Measurements from ENCODE around the gene RANBP9. TPM values are rescaled to one million over a fixed set of nuclear protein-coding genes. Genes with fewer than 3 reads are reported as not detected.

Gene RANBP9
- total RNA-seq, 1 donor from 2014 or later, result 39.1 TPM

DNA sequence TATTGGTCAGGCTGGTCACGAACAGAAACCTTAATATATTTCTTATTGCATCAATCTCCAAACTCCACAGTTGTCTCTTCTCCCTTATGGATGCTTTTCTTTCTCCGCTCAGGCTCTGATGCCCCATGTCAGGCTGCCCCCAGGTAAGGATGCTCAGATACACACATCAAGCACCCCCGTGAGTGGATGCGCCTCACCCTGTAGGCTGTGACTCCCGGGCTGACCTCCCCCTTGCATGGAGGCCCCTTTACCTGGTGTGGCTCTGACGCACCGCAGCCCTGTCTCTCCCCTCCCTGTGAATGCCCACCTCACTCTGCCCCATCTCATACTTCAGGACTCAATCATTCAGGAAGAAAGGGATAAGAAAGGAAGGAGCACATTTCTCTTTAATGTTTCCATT lies 19.1 kb upstream of the RANBP9 start:
- no peaks in the 10 kb centered on the region for H3K9me3 ChIP-seq (ENCODE audit: control insufficient read depth in 3 of 3, low read length in 3 of 3)
- H3K9ac ChIP-seq (ENCODE audit: low read depth in 1 of 3, low read length in 3 of 3), result no peak overlapping the region
- H3K27me3 ChIP-seq (ENCODE audit: control insufficient read depth in 3 of 3, insufficient read depth in 3 of 3, low read length in 3 of 3), result no peaks in the 10 kb centered on the region
- peaks cover 5 to 10% (median 8%) of the 10 kb centered on the region in 3 donors for H3K4me1 ChIP-seq (ENCODE audit: control insufficient read depth in 3 of 3, insufficient read depth in 3 of 3, low read length in 3 of 3)
- H3K27ac ChIP-seq (ENCODE audit: low read depth, low read length), result no peak overlapping the region
- no peak overlapping the region for H3K4me3 ChIP-seq (ENCODE audit: low read length in 3 of 3)
- H3K36me3 ChIP-seq (ENCODE audit: control insufficient read depth in 3 of 3, insufficient read depth in 3 of 3, low read length in 3 of 3), result no peaks in the 10 kb centered on the region

DNA sequence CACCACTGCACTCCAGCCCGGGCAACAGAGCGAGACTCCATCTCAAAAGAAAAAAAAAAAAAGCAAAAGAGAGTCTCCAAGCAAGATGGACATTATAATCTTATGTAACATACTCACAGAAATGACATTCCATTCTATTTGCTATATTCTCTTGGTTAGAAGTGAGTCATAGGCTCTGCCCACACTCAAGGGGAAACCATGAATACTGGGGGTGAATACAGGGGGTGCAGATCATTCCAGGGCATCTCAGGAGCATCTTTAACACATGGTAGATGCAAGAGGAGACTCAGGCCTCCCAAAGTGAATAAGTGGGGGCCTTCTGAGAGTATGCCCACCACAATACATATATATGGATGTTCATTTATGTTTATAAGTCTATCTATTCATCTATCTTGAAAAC lies 18.3 kb upstream of the RANBP9 start:
- Histone ChIP-seq H3K9ac (ENCODE audit: low read depth in 1 of 3, low read length in 3 of 3) (no peak overlapping the region), H3K9me3 (ENCODE audit: control insufficient read depth in 3 of 3, low read length in 3 of 3) (no peaks in the 10 kb centered on the region), H3K36me3 (ENCODE audit: control insufficient read depth in 3 of 3, insufficient read depth in 3 of 3, low read length in 3 of 3) (no peaks in the 10 kb centered on the region), H3K27ac (ENCODE audit: low read depth, low read length) (no peak overlapping the region), H3K4me3 (ENCODE audit: low read length in 3 of 3) (no peak overlapping the region), H3K4me1 (ENCODE audit: control insufficient read depth in 3 of 3, insufficient read depth in 3 of 3, low read length in 3 of 3) (peaks cover 5 to 10% (median 8%) of the 10 kb centered on the region in 3 donors), H3K27me3 (ENCODE audit: control insufficient read depth in 3 of 3, insufficient read depth in 3 of 3, low read length in 3 of 3) (no peaks in the 10 kb centered on the region)

DNA sequence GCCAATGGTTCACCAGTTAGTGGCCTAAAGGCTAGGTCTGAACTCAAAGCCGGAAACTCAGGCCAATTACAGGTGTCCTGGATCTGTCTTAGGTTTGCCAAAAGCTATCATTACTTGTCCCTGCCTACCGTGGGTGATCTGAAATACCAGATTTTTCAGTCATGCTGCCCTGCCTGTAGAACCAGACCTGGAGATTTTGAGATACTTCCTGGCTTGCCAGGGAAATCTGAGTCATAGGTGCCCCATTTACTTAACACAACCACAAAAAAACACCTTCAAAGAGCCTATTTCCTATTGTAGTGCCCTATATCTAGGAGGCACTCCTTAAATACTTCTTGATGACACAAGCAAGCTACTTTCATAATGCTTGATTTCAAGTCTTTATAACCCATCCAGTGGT lies 13.9 kb upstream of the RANBP9 start:
- Histone ChIP-seq H3K9ac (ENCODE audit: low read depth in 1 of 3, low read length in 3 of 3) (no peak overlapping the region), H3K9me3 (ENCODE audit: control insufficient read depth in 3 of 3, low read length in 3 of 3) (no peaks in the 10 kb centered on the region), H3K27ac (ENCODE audit: low read depth, low read length) (no peak overlapping the region), H3K27me3 (ENCODE audit: control insufficient read depth in 3 of 3, insufficient read depth in 3 of 3, low read length in 3 of 3) (no peaks in the 10 kb centered on the region), H3K4me3 (ENCODE audit: low read length in 3 of 3) (no peak overlapping the region), H3K4me1 (ENCODE audit: control insufficient read depth in 3 of 3, insufficient read depth in 3 of 3, low read length in 3 of 3) (no peaks in the 10 kb centered on the region), H3K36me3 (ENCODE audit: control insufficient read depth in 3 of 3, insufficient read depth in 3 of 3, low read length in 3 of 3) (no peaks in the 10 kb centered on the region)

DNA sequence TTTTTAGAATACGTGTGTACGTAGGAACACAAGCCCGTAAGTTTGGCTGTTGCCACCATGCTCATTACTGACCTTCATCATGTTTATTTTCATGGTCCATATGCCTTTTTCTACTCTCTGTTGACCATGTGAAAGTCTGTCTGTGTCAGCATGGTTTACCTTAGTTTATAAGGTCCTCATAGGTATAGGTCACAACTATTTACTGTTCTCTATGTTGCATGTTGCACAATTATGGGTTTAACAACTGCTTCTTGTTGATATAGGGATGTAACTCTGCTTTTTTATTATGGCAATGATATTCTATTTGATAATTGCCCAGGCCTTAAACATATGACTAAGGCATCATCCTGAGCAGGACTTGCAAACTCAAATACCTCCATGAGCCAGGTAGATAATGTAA lies 13.4 kb upstream of the RANBP9 start:
- H3K9ac ChIP-seq (ENCODE audit: low read depth in 1 of 3, low read length in 3 of 3), result no peak overlapping the region

DNA sequence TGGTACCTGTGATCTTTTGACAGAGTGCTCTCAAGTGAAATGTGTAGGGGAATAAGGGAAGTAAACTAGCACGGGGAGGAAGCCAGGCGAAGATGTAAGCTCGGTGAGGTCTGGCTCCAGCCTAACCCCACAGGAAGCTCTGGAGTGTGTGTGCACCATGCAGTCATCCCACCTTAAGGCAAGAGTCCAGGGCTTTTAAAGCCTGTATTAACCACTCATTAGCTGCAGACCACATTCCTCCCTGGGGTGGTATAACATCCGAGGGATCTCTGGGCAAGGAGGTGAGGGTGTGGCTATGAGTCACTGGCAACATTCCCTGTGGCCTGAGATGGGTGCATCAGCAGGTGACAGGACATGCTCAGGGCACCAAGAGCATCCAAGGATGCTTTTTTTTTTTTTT lies 12.5 kb upstream of the RANBP9 start:
- no peak overlapping the region for H3K9ac ChIP-seq (ENCODE audit: low read depth in 1 of 3, low read length in 3 of 3)

More for the DNA sequence above, 13.4 kb upstream of the RANBP9 start:
- Histone ChIP-seq H3K36me3 (ENCODE audit: control insufficient read depth in 3 of 3, insufficient read depth in 3 of 3, low read length in 3 of 3) (no peaks in the 10 kb centered on the region), H3K27me3 (ENCODE audit: control insufficient read depth in 3 of 3, insufficient read depth in 3 of 3, low read length in 3 of 3) (no peaks in the 10 kb centered on the region), H3K27ac (ENCODE audit: low read depth, low read length) (no peak overlapping the region), H3K4me1 (ENCODE audit: control insufficient read depth in 3 of 3, insufficient read depth in 3 of 3, low read length in 3 of 3) (no peaks in the 10 kb centered on the region), H3K9me3 (ENCODE audit: control insufficient read depth in 3 of 3, low read length in 3 of 3) (no peaks in the 10 kb centered on the region), H3K4me3 (ENCODE audit: low read length in 3 of 3) (no peak overlapping the region)

DNA sequence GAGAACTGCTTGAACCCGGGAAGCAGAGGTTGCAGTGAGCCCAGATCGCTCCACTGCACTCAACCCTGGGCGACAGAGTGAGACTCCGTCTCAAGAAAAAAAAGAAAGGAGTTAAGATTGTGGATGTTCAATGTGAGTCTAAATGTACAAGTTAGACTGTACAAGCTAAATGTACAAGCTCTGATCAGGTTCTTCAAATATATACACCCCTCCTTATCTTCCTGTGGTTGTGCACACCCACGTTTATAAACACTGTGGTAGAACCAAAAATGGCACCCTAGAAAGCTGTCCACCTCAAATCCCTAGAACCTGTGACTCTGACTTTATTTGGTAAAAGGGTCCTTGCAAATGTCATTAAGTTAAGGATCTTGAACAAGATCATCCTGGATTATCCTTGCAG lies 11.2 kb upstream of the RANBP9 start:
- Histone ChIP-seq H3K4me1 (ENCODE audit: control insufficient read depth in 3 of 3, insufficient read depth in 3 of 3, low read length in 3 of 3) (no peaks in the 10 kb centered on the region), H3K4me3 (ENCODE audit: low read length in 3 of 3) (no peak overlapping the region), H3K9me3 (ENCODE audit: control insufficient read depth in 3 of 3, low read length in 3 of 3) (no peaks in the 10 kb centered on the region), H3K36me3 (ENCODE audit: control insufficient read depth in 3 of 3, insufficient read depth in 3 of 3, low read length in 3 of 3) (no peaks in the 10 kb centered on the region), H3K27ac (ENCODE audit: low read depth, low read length) (no peak overlapping the region), H3K27me3 (ENCODE audit: control insufficient read depth in 3 of 3, insufficient read depth in 3 of 3, low read length in 3 of 3) (no peaks in the 10 kb centered on the region), H3K9ac (ENCODE audit: low read depth in 1 of 3, low read length in 3 of 3) (no peak overlapping the region)

More for the DNA sequence above, 12.5 kb upstream of the RANBP9 start:
- no peak overlapping the region for H3K27ac ChIP-seq (ENCODE audit: low read depth, low read length)
- no peaks in the 10 kb centered on the region for H3K9me3 ChIP-seq (ENCODE audit: control insufficient read depth in 3 of 3, low read length in 3 of 3)
- H3K4me1 ChIP-seq (ENCODE audit: control insufficient read depth in 3 of 3, insufficient read depth in 3 of 3, low read length in 3 of 3), result no peaks in the 10 kb centered on the region
- H3K36me3 ChIP-seq (ENCODE audit: control insufficient read depth in 3 of 3, insufficient read depth in 3 of 3, low read length in 3 of 3), result no peaks in the 10 kb centered on the region
- H3K4me3 ChIP-seq (ENCODE audit: low read length in 3 of 3), result no peak overlapping the region
- H3K27me3 ChIP-seq (ENCODE audit: control insufficient read depth in 3 of 3, insufficient read depth in 3 of 3, low read length in 3 of 3), result no peaks in the 10 kb centered on the region

DNA sequence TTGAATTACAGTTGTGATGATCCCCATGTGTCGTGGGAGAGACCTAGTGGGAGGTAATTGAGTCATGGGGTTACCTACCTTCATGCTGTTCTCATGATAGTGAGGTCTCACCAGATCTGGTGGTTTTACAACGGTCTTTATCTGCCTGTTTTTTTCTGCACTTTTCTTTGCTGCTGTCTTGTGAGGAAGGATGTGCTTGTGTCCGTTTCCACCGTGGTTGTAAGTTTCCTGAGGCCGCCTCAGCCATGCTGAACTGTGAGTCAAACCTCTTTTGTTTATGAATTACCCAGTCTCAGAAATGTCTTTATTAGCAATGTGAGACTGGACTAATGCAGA lies 6.5 kb upstream of the RANBP9 start:
- Histone ChIP-seq H3K9ac (ENCODE audit: low read depth in 1 of 3, low read length in 3 of 3) (no peak overlapping the region), H3K9me3 (ENCODE audit: control insufficient read depth in 3 of 3, low read length in 3 of 3) (no peaks in the 10 kb centered on the region), H3K4me3 (ENCODE audit: low read length in 3 of 3) (no peak overlapping the region), H3K36me3 (ENCODE audit: control insufficient read depth in 3 of 3, insufficient read depth in 3 of 3, low read length in 3 of 3) (no peaks in the 10 kb centered on the region), H3K4me1 (ENCODE audit: control insufficient read depth in 3 of 3, insufficient read depth in 3 of 3, low read length in 3 of 3) (no peaks in the 10 kb centered on the region), H3K27me3 (ENCODE audit: control insufficient read depth in 3 of 3, insufficient read depth in 3 of 3, low read length in 3 of 3) (no peaks in the 10 kb centered on the region), H3K27ac (ENCODE audit: low read depth, low read length) (no peak overlapping the region)

DNA sequence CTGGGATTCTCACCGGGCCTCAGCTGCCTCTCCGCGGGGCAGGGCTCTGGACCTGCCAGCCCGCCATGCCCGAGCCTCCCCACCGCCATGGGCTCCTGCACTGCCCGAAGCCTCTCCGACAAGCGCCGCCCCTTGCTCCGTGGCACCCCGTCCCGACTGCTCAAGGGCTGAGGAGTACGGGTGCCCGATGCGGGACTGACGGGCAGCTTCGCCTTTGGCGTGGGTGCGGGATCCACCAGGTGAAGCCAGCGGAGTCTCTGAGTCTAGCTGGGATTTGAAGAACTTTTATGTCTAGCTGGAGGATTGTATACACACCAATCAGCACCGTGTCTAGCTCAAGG lies 5.3 kb upstream of the RANBP9 start:
- Histone ChIP-seq H3K4me3 (ENCODE audit: low read length in 3 of 3) (no peak overlapping the region), H3K36me3 (ENCODE audit: control insufficient read depth in 3 of 3, insufficient read depth in 3 of 3, low read length in 3 of 3) (no peaks in the 10 kb centered on the region), H3K27ac (ENCODE audit: low read depth, low read length) (no peak overlapping the region), H3K9me3 (ENCODE audit: control insufficient read depth in 3 of 3, low read length in 3 of 3) (no peaks in the 10 kb centered on the region), H3K4me1 (ENCODE audit: control insufficient read depth in 3 of 3, insufficient read depth in 3 of 3, low read length in 3 of 3) (peaks cover 0 to 6% (median 5%) of the 10 kb centered on the region in 3 donors), H3K9ac (ENCODE audit: low read depth in 1 of 3, low read length in 3 of 3) (no peak overlapping the region), H3K27me3 (ENCODE audit: control insufficient read depth in 3 of 3, insufficient read depth in 3 of 3, low read length in 3 of 3) (no peaks in the 10 kb centered on the region)

DNA sequence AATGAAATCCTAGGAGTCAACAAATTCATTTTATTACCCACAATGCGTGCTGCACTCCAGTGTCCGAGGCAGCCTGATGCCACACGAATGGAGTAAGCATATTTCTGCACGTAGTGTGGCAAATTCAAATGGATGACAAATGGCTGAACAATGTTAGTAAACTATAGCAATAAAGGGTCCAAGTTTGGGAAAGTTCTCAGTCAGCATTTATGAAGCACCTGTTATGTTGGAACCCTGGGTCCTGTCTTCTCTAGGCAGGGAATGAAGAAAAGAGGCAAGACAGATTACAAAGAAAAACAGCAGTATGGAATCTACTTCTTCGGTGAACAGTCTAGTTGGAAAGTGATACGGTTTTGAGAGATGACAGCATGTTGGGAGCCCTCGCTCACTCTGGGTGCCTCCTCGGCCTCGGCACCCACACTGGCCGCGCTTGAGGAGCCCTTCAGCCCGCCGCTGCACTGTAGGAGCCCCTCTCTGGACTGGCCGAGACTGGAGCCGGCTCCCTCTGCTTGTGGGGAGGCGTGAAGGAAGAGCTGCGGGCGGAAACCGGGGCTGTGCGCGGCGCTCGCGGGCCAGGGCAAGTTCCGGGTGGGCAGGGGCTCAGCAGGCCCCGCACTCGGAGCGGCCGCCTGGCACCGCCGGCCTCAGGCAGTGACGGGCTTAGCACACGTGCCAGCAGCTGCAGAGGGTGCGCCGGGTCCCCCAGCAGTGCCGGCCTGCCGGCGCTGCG lies 4.8 kb upstream of the RANBP9 start:
- H3K4me3 ChIP-seq (ENCODE audit: low read length in 3 of 3), result no peak overlapping the region
- no peak overlapping the region for H3K27ac ChIP-seq (ENCODE audit: low read depth, low read length)
- H3K9ac ChIP-seq (ENCODE audit: low read depth in 1 of 3, low read length in 3 of 3), result no peak overlapping the region
- peaks cover 0 to 6% (median 5%) of the 10 kb centered on the region in 3 donors for H3K4me1 ChIP-seq (ENCODE audit: control insufficient read depth in 3 of 3, insufficient read depth in 3 of 3, low read length in 3 of 3)
- no peaks in the 10 kb centered on the region for H3K36me3 ChIP-seq (ENCODE audit: control insufficient read depth in 3 of 3, insufficient read depth in 3 of 3, low read length in 3 of 3)
- H3K27me3 ChIP-seq (ENCODE audit: control insufficient read depth in 3 of 3, insufficient read depth in 3 of 3, low read length in 3 of 3), result no peaks in the 10 kb centered on the region
- H3K9me3 ChIP-seq (ENCODE audit: control insufficient read depth in 3 of 3, low read length in 3 of 3), result no peaks in the 10 kb centered on the region

DNA sequence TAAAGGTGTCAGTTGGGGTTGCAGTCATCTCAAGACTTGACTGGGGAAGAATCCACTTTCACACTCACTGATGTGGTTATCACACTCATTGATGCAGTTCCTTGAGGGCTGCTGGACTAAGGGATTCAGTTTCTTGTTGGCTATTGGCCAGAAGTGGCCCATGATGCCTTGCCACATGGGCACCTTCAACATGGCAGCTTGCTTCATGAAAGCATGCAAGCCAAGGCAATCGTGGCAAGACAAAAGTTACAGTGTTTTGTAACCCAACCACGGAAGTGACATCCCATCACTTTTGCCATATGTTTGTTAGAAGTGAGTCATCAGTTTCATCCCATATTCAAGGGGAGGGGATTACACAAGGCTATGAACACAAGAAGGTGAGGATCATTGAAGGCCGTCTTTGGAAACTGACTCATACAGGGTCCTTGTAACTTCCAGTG lies 3.8 kb upstream of the RANBP9 start:
- Histone ChIP-seq H3K36me3 (ENCODE audit: control insufficient read depth in 3 of 3, insufficient read depth in 3 of 3, low read length in 3 of 3) (no peaks in the 10 kb centered on the region), H3K4me1 (ENCODE audit: control insufficient read depth in 3 of 3, insufficient read depth in 3 of 3, low read length in 3 of 3) (peaks cover 0 to 6% (median 5%) of the 10 kb centered on the region in 3 donors)

More for the DNA sequence above, 3.8 kb upstream of the RANBP9 start:
- no peak overlapping the region for H3K4me3 ChIP-seq (ENCODE audit: low read length in 3 of 3)
- no peak overlapping the region for H3K27ac ChIP-seq (ENCODE audit: low read depth, low read length)
- no peaks in the 10 kb centered on the region for H3K9me3 ChIP-seq (ENCODE audit: control insufficient read depth in 3 of 3, low read length in 3 of 3)
- no peaks in the 10 kb centered on the region for H3K27me3 ChIP-seq (ENCODE audit: control insufficient read depth in 3 of 3, insufficient read depth in 3 of 3, low read length in 3 of 3)
- H3K9ac ChIP-seq (ENCODE audit: low read depth in 1 of 3, low read length in 3 of 3), result no peak overlapping the region

Data from skeletal muscle tissue (tissue), 4 donors.